ENCODE measurements around the gene FGD6. TPM values are rescaled to one million over a fixed set of nuclear protein-coding genes. Genes with fewer than 3 reads are reported as not detected.

The FGD6 gene
- total and polyA plus RNA-seq, 2 experiments from 2014 or later = 12.9 to 32.4 TPM

- Histone ChIP-seq H3K27ac (ENCODE audit: low read depth) (no peak overlapping the region), H3K4me2 (no peak overlapping the region), H3K4me3 (no peak overlapping the region), H3K27me3 (ENCODE audit: insufficient read depth) (no peaks in the 10 kb centered on the region), H3F3A (replicated peaks; ENCODE audit: low read depth) (no peaks in the 10 kb centered on the region), H3K4me1 (ENCODE audit: insufficient read depth) (no peaks in the 10 kb centered on the region), H3K36me3 (ENCODE audit: insufficient read depth) (peaks cover 62% of the 10 kb centered on the region), H3K9me2 (ENCODE audit: insufficient read depth) (no peaks in the 10 kb centered on the region), H2AFZ (no peak overlapping the region), H4K20me1 (replicated peaks; ENCODE audit: insufficient read depth) (no peaks in the 10 kb centered on the region; the same call in 1 of the 2 replicates), H3K79me2 (replicated peaks; ENCODE audit: insufficient read depth) (peaks cover 6% of the 10 kb centered on the region; the same call in 1 of the 2 replicates)
- Mint-ChIP-seq H3K4me1 (no peaks in the 10 kb centered on the region), H3K27ac (no peak overlapping the region), H3K27me3 (ENCODE audit: insufficient read depth, low read depth, poor library complexity) (no peaks in the 10 kb centered on the region), H3K4me3 (no peak overlapping the region), H3K36me3 (ENCODE audit: low read depth) (peaks cover 66% of the 10 kb centered on the region), H3K9me3 (no peaks in the 10 kb centered on the region)
- no peak for TF ChIP-seq NANOG (IDR thresholded peaks at IDR 0.05; ENCODE audit: borderline replicate concordance)
- TF ChIP-seq EZH2phosphoT487 (IDR thresholded peaks at IDR 0.05; ENCODE audit: unreplicated experiment) = no peak
- TF ChIP-seq, protein P1, sequence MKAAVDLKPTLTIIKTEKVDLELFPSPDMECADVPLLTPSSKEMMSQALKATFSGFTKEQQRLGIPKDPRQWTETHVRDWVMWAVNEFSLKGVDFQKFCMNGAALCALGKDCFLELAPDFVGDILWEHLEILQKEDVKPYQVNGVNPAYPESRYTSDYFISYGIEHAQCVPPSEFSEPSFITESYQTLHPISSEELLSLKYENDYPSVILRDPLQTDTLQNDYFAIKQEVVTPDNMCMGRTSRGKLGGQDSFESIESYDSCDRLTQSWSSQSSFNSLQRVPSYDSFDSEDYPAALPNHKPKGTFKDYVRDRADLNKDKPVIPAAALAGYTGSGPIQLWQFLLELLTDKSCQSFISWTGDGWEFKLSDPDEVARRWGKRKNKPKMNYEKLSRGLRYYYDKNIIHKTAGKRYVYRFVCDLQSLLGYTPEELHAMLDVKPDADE (IDR thresholded peaks at IDR 0.05) = no peak
- TF ChIP-seq ZNF462 (CRISPR knock-in tag; IDR thresholded peaks at IDR 0.05) = no peak
- no peak for TF ChIP-seq EZH2 (IDR thresholded peaks at IDR 0.05; ENCODE audit: low read depth, unreplicated experiment)
- TF ChIP-seq CREB1 (CRISPR knock-in tag; IDR thresholded peaks at IDR 0.05; ENCODE audit: low read depth) = no peak
- TF ChIP-seq STAT1 (IDR thresholded peaks at IDR 0.05; ENCODE audit: unreplicated experiment) = no peak
- TF ChIP-seq POLR2AphosphoS5 (IDR thresholded peaks at IDR 0.05; ENCODE audit: low read depth) = no peak
- no peak for TF ChIP-seq ZNF331 (CRISPR knock-in tag; IDR thresholded peaks at IDR 0.05; ENCODE audit: low read depth)
- TF ChIP-seq JUNB (IDR thresholded peaks at IDR 0.05; ENCODE audit: unreplicated experiment) = no peak
- TF ChIP-seq ZNF114 (CRISPR knock-in tag; IDR thresholded peaks at IDR 0.05) = no peak
- TF ChIP-seq CTCF (conservative IDR thresholded peaks at IDR 0.05; ENCODE audit: low read depth in 2 of 2) = no peak
- no peak for TF ChIP-seq REST (IDR thresholded peaks at IDR 0.05; ENCODE audit: unreplicated experiment)
- DNase-seq (ENCODE audit: low spot score) (no peak), ATAC-seq (no peak)
Measured at GRCh38 chr12:95059984-95060383, 157.3 kb downstream of the FGD6 start.
